Stimulated activated CD4-positive, alpha-beta T cell treated with anti-CD3 and anti-CD28 coated beads, Interleukin-1b, Interleukin-23, amount 100 ng/mL, for 4 hours (primary cell): Measurements from ENCODE around the gene ITGA3.

Experiments used
- DNase-seq, 2 donors: peaks; one replicate each; pipeline ENCODE4 v3.0.0-alpha.2; 2020; ENCODE audit warnings: low read depth in 2 of 2

The ITGA3 gene

GRCh38 chr17:50071692-50072091 lies 15.8 kb downstream of the ITGA3 start:
- no peak for DNase-seq

GRCh38 chr17:50072130-50072529 lies 16.2 kb downstream of the ITGA3 start:
- no peak for DNase-seq

GRCh38 chr17:50072925-50073324 lies 17.0 kb downstream of the ITGA3 start:
- no peak for DNase-seq

GRCh38 chr17:50074227-50074626 lies 18.3 kb downstream of the ITGA3 start:
- DNase-seq: no peak

GRCh38 chr17:50075446-50076032 lies 19.6 kb downstream of the ITGA3 start:
- no peak for DNase-seq

- no peak for DNase-seq
These were observed 20.3 kb downstream of the ITGA3 start for GRCh38 chr17:50076221-50076590.

- no peak for DNase-seq
These were observed 20.8 kb downstream of the ITGA3 start for GRCh38 chr17:50076591-50077235.

- no peak for DNase-seq
These were observed 22.5 kb downstream of the ITGA3 start for GRCh38 chr17:50078430-50078829.

- no peak for DNase-seq
These were observed 23.6 kb downstream of the ITGA3 start for GRCh38 chr17:50079334-50080095.

- no peak for DNase-seq
These were observed 24.2 kb downstream of the ITGA3 start for GRCh38 chr17:50080096-50080480.

GRCh38 chr17:50080827-50081226 lies 24.9 kb downstream of the ITGA3 start:
- DNase-seq: no peak

- no peak for DNase-seq
These were observed 25.8 kb downstream of the ITGA3 start for GRCh38 chr17:50081757-50082156.

- DNase-seq: peak; percentile 67 to 73
These were observed 31.5 kb downstream of the ITGA3 start for GRCh38 chr17:50087246-50087911.

GRCh38 chr17:50087912-50088405 lies 32.0 kb downstream of the ITGA3 start:
- DNase-seq: no peak

- no peak for DNase-seq
These were observed 33.3 kb downstream of the ITGA3 start for GRCh38 chr17:50088952-50089825.

GRCh38 chr17:50090071-50090470 lies 34.2 kb downstream of the ITGA3 start:
- no peak for DNase-seq

- DNase-seq: no peak
These were observed 35.3 kb downstream of the ITGA3 start for GRCh38 chr17:50090971-50091917.

GRCh38 chr17:50091918-50092285 lies 36.0 kb downstream of the ITGA3 start:
- no peak for DNase-seq

GRCh38 chr17:50093246-50093645 lies 37.3 kb downstream of the ITGA3 start:
- DNase-seq: no peak

- no peak for DNase-seq
These were observed 37.9 kb downstream of the ITGA3 start for GRCh38 chr17:50093807-50094206.
